HepG2 (cell line): ENCODE results near the gene KIN. TPM values are rescaled to one million over a fixed set of nuclear protein-coding genes. Genes with fewer than 3 reads are reported as not detected.

Source experiments
- EZH2 ChIP-seq: conservative IDR thresholded peaks from 2 replicates; pipeline ENCODE4 v1.6.1; 2012; ENCODE audit warnings: mild to moderate bottlenecking, low read depth, low read length, moderate library complexity
- KLF13 ChIP-seq: sonication (generic); formaldehyde crosslinking; IDR thresholded peaks from 2 replicates; pipeline ENCODE4 v1.4.0; 2020; ENCODE audit warnings: mild to moderate bottlenecking, missing genetic modification reagents
- MED8 ChIP-seq: sonication (generic); formaldehyde crosslinking; IDR thresholded peaks from 2 replicates; pipeline ENCODE4 v1.8.1; 2023; ENCODE audit warnings: mild to moderate bottlenecking, missing genetic modification reagents; ENCODE audit not compliant: insufficient replicate concordance
- MEIS2 ChIP-seq: sonication (generic); formaldehyde crosslinking; IDR thresholded peaks from 2 replicates; pipeline ENCODE4 v1.9.0; 2021; ENCODE audit warnings: mild to moderate bottlenecking, missing genetic modification reagents
- NFAT5 ChIP-seq: sonication (generic); formaldehyde crosslinking; IDR thresholded peaks from 2 replicates; pipeline ENCODE4 v1.4.0; 2020; ENCODE audit warnings: missing genetic modification reagents
- NPAS2 ChIP-seq: sonication (generic); formaldehyde crosslinking; IDR thresholded peaks from 2 replicates; pipeline ENCODE4 v1.8.0; 2022; ENCODE audit warnings: mild to moderate bottlenecking, missing genetic modification reagents, borderline replicate concordance
- PAF1 ChIP-seq: IDR thresholded peaks from 2 replicates; pipeline ENCODE4 v1.6.1; 2016; ENCODE audit warnings: missing genetic modification reagents, missing compliant biosample characterization
- REST ChIP-seq, 2 experiments: IDR thresholded peaks; 2 replicates each; pipeline ENCODE4 v1.6.1; 2011 to 2012; ENCODE audit warnings: low read length in 2 of 2, borderline replicate concordance in 1 of 2, low read depth in 1 of 2, mild to moderate bottlenecking in 1 of 2, moderate library complexity in 1 of 2
- RXRA ChIP-seq: sonication (generic); formaldehyde crosslinking; IDR thresholded peaks from 2 replicates; pipeline ENCODE4 v1.5.1; 2020; ENCODE audit warnings: missing genetic modification reagents
- SMYD3 ChIP-seq: sonication (generic); formaldehyde crosslinking; IDR thresholded peaks from 2 replicates; pipeline ENCODE4 v1.8.1; 2023; ENCODE audit warnings: mild to moderate bottlenecking, missing genetic modification reagents
- ZNF205 ChIP-seq: IDR thresholded peaks from 2 replicates; pipeline ENCODE4 v1.6.1; 2018; ENCODE audit warnings: missing biosample characterization, missing genetic modification reagents
- ZNF747 ChIP-seq: sonication (generic); formaldehyde crosslinking; IDR thresholded peaks from 2 replicates; pipeline ENCODE4 v1.8.1; 2023; ENCODE audit warnings: missing genetic modification reagents, mild to moderate bottlenecking, borderline replicate concordance
- ZNF879 ChIP-seq: sonication (generic); formaldehyde crosslinking; IDR thresholded peaks from 2 replicates; pipeline ENCODE4 v1.8.1; 2023; ENCODE audit warnings: missing genetic modification reagents
- polyA plus RNA-seq, 8 experiments: library from polyadenylated mRNA; depleted of rRNA in 3 of 8; stranded (reverse) in 7 of 8; unstranded in 1 of 8; fragments of >200 nt; fragmentation: Illumina TruSeq in 4 of 8; extraction: Trizol in 4 of 8; gene quantifications; 2 replicates each; pipeline versions ENCODE4 v1.2.1 to v1.2.3, GENCODE V29; 2011 to 2016; ENCODE audit warnings: low read depth in 4 of 8, missing spikeins in 1 of 8, mixed read lengths in 1 of 8; ENCODE audit not compliant: insufficient read depth in 1 of 8
- total RNA-seq, 5 experiments: library from RNA; depleted of rRNA; stranded (reverse); fragments of >200 nt; fragmentation: Illumina TruSeq; extraction: Trizol; gene quantifications; 2 replicates each; pipeline ENCODE4 v1.2.3, GENCODE V29; 2016; ENCODE audit warnings: low read depth in 1 of 5
- TF ChIP-seq, protein P1 (sequence below), 2 experiments: fragments of 450-650 bp in 1 of 2; sonication (generic) in 1 of 2; formaldehyde crosslinking; IDR thresholded peaks; 2 replicates each; pipeline versions ENCODE4 v1.5.0 to v1.8.0; 2020 to 2022; ENCODE audit warnings: mild to moderate bottlenecking in 1 of 2, missing genetic modification reagents in 1 of 2
- TF ChIP-seq, protein P2 (sequence below): sonication (generic); formaldehyde crosslinking; IDR thresholded peaks from 2 replicates; pipeline ENCODE4 v1.9.0; 2022; ENCODE audit warnings: low read depth, missing genetic modification reagents
- TF ChIP-seq, protein P3 (sequence below): sonication (generic); formaldehyde crosslinking; IDR thresholded peaks from 2 replicates; pipeline ENCODE4 v1.4.0; 2020; ENCODE audit warnings: mild to moderate bottlenecking, missing genetic modification reagents

KIN gene
- total and polyA plus RNA-seq, 2 of the 13 experiments (the other 11 are each of a cell fraction or from before 2014, with no cell fraction given) = 4.9 to 23.2 TPM

DNA sequence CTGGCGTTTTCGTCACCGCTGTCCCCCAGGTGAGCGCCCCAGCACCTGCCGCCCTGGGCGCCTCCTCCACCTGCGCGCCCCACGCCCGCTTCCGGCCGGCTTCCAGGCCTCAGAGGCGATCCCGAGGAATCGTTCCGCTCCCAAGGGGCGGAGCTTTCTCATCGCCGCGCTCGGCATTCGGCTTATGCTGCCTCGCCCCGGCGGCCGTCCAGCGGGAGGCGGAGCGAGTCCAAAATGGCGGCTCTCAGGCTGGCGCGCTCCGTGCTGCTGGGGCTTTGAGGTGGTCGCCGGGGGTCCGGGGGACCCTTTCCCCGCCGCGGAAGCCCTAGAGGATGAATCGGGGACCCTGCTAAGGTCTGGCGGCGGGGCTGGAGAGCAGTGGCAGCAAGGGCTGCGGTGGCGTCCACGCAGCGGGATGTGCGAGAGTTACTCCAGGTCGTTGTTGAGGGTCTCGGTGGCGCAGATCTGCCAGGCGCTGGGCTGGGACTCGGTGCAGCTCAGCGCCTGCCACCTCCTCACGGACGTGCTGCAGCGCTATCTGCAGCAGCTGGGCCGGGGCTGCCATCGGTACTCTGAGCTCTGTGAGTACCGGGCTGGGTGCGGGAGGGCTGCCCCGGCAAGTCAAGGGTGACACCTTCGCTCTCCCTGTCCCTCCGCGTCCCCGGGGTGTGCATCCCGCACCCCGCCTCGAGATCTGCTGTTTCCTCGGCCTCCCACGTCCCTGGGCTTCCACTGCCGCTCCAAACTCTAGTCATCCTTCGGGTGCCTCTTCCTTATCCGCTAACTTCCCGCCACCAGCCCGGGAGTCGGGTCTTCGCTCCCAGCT, 30.7 kb upstream of the KIN start, which contains the start of gene TAF3 (continued):
- TF ChIP-seq NFAT5 (CRISPR knock-in tag) = no peak
- peak in 1 of 2 experiments; percentile 66; a peak in 1 of 4 replicates for TF ChIP-seq REST (IDR thresholded peaks at IDR 0.05; ENCODE audit: borderline replicate concordance in 1 of 2, low read depth in 1 of 2, low read length in 2 of 2)
- peak; percentile 94 for TF ChIP-seq ZNF747 (CRISPR knock-in tag)
- TF ChIP-seq MEIS2 (CRISPR knock-in tag) = peak; percentile 66
- no peak; the same call in 1 of the 2 replicates for TF ChIP-seq ZNF879 (CRISPR knock-in tag)
- TF ChIP-seq, protein P1, sequence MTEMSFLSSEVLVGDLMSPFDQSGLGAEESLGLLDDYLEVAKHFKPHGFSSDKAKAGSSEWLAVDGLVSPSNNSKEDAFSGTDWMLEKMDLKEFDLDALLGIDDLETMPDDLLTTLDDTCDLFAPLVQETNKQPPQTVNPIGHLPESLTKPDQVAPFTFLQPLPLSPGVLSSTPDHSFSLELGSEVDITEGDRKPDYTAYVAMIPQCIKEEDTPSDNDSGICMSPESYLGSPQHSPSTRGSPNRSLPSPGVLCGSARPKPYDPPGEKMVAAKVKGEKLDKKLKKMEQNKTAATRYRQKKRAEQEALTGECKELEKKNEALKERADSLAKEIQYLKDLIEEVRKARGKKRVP (CRISPR knock-in tag; IDR thresholded peaks at IDR 0.05) = peak in 1 of 2 experiments; percentile 74; a peak in 2 of 4 replicates
- TF ChIP-seq PAF1 = no peak
- TF ChIP-seq, protein P2, sequence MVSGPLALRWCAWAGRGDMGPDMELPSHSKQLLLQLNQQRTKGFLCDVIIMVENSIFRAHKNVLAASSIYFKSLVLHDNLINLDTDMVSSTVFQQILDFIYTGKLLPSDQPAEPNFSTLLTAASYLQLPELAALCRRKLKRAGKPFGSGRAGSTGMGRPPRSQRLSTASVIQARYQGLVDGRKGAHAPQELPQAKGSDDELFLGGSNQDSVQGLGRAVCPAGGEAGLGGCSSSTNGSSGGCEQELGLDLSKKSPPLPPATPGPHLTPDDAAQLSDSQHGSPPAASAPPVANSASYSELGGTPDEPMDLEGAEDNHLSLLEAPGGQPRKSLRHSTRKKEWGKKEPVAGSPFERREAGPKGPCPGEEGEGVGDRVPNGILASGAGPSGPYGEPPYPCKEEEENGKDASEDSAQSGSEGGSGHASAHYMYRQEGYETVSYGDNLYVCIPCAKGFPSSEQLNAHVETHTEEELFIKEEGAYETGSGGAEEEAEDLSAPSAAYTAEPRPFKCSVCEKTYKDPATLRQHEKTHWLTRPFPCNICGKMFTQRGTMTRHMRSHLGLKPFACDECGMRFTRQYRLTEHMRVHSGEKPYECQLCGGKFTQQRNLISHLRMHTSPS (CRISPR knock-in tag) = no peak
- peak; percentile 76 for TF ChIP-seq RXRA (CRISPR knock-in tag)
- TF ChIP-seq, protein P3, sequence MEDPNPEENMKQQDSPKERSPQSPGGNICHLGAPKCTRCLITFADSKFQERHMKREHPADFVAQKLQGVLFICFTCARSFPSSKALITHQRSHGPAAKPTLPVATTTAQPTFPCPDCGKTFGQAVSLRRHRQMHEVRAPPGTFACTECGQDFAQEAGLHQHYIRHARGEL (CRISPR knock-in tag) = no peak
- TF ChIP-seq ZNF205 (CRISPR knock-in tag) = peak; percentile 68; the same call in 1 of the 2 replicates
- no peak for TF ChIP-seq MED8 (CRISPR knock-in tag)
- TF ChIP-seq KLF13 (CRISPR knock-in tag) = no peak; the same call in 1 of the 2 replicates
- TF ChIP-seq NPAS2 (CRISPR knock-in tag) = no peak
- TF ChIP-seq SMYD3 (CRISPR knock-in tag) = no peak
- no peak for TF ChIP-seq EZH2
